H1 (cell line): ENCODE results near the gene SEMA7A. TPM values are rescaled to one million over a fixed set of nuclear protein-coding genes. Genes with fewer than 3 reads are reported as not detected.

ENCODE experiments used
- CTCF ChIA-PET: fragments of 300-600 bp; sonication (Branson Sonifier 250); formaldehyde crosslinking; loops from one replicate; lab custom pipeline; 2021; ENCODE audit not compliant: partially characterized antibody; lab: Charles Lee
- POLR2A ChIA-PET: fragments of 300-600 bp; sonication (Branson Sonifier 250); formaldehyde crosslinking; loops from one replicate; lab custom pipeline; 2021; ENCODE audit warnings: inconsistent platforms; ENCODE audit not compliant: partially characterized antibody; lab: Charles Lee
- DNase-seq, 2 experiments: peaks; one replicate each; pipeline versions ENCODE4 v3.0.0 to v3.0.0-alpha.2; 2010 to 2022; ENCODE audit warnings: low spot score in 2 of 2, low read depth in 1 of 2, mixed read lengths in 1 of 2
- FAIRE-seq: peaks from 2 replicates; lab custom pipeline; 2011; peaks lifted over from hg19 to GRCh38; lab: Jason Lieb, UNC
- H2AFZ ChIP-seq: 2 replicates; pipeline ENCODE4 v1.8.1; 2012; ENCODE audit warnings: low read length, inconsistent platforms
- H2AK5ac ChIP-seq: 2 replicates; pipeline ENCODE4 v1.6.1; 2013; ENCODE audit warnings: low read depth, low read length
- H2BK120ac ChIP-seq: replicated peaks from 2 replicates; pipeline ENCODE3; 2013; ENCODE audit warnings: low read depth, low read length, inconsistent platforms
- H2BK12ac ChIP-seq: 2 replicates; pipeline ENCODE4 v1.6.1; 2013; ENCODE audit warnings: low read depth, low read length
- H2BK15ac ChIP-seq: 2 replicates; pipeline ENCODE4 v1.6.1; 2013; ENCODE audit warnings: low read length
- H2BK20ac ChIP-seq: 2 replicates; pipeline ENCODE4 v1.6.1; 2013; ENCODE audit warnings: low read length
- H2BK5ac ChIP-seq: 2 replicates; pipeline ENCODE4 v1.6.1; 2013; ENCODE audit warnings: low read depth, low read length
- H3K14ac ChIP-seq: 2 replicates; pipeline ENCODE4 v1.6.1; 2013; ENCODE audit warnings: inconsistent platforms; ENCODE audit not compliant: insufficient read length
- H3K18ac ChIP-seq: 2 replicates; pipeline ENCODE4 v1.6.1; 2013; ENCODE audit warnings: low read length; ENCODE audit errors: extremely low read depth
- H3K23ac ChIP-seq: 2 replicates; pipeline ENCODE4 v1.6.1; 2013; ENCODE audit warnings: inconsistent platforms; ENCODE audit not compliant: insufficient read length
- H3K23me2 ChIP-seq: 2 replicates; pipeline ENCODE4 v1.6.1; 2013; ENCODE audit warnings: low read depth, low read length
- H3K27ac ChIP-seq: 2 replicates; pipeline ENCODE4 v1.6.1; 2011; ENCODE audit warnings: low read depth, low read length, inconsistent platforms
- H3K27me3 ChIP-seq, 4 experiments: replicated peaks in 1 of 4; 1 replicate in 1 of 4; 2 replicates in 3 of 4; pipeline versions ENCODE4 v1.6.1 to v1.8.1; 2011 to 2013; ENCODE audit warnings: low read length in 3 of 4, mild to moderate bottlenecking in 3 of 4, inconsistent platforms in 2 of 4, mixed read lengths in 2 of 4, moderate library complexity in 1 of 4; ENCODE audit not compliant: control insufficient read depth in 3 of 4, insufficient read depth in 3 of 4; ENCODE audit errors: extremely low read depth in 1 of 4
- H3K36me3 ChIP-seq, 4 experiments: 2 replicates each; pipeline versions ENCODE4 v1.6.1 to v1.8.1; 2011 to 2013; ENCODE audit warnings: mild to moderate bottlenecking in 4 of 4, low read length in 3 of 4, moderate library complexity in 2 of 4, control low read depth in 1 of 4, inconsistent platforms in 1 of 4; ENCODE audit not compliant: insufficient read depth in 4 of 4, control insufficient read depth in 2 of 4
- H3K4ac ChIP-seq: replicated peaks from 2 replicates; pipeline ENCODE3; 2013; ENCODE audit warnings: low read length, low read depth, mixed read lengths, inconsistent platforms; ENCODE audit not compliant: insufficient read length
- H3K4me1 ChIP-seq, 4 experiments: replicated peaks in 1 of 4; 1 replicate in 1 of 4; 2 replicates in 3 of 4; pipeline versions ENCODE4 v1.6.1 to v1.8.1; 2011 to 2013; ENCODE audit warnings: low read length in 3 of 4, inconsistent platforms in 2 of 4, mixed read lengths in 1 of 4; ENCODE audit not compliant: insufficient read depth in 4 of 4, control insufficient read depth in 3 of 4
- H3K4me2 ChIP-seq, 2 experiments: 2 replicates each; pipeline versions ENCODE4 v1.6.1 to v1.8.1; 2011 to 2013; ENCODE audit warnings: low read depth in 2 of 2, low read length in 2 of 2, control low read depth in 1 of 2, inconsistent platforms in 1 of 2, mild to moderate bottlenecking in 1 of 2; ENCODE audit not compliant: insufficient read depth in 1 of 2
- H3K4me3 ChIP-seq, 4 experiments: fragments of 200-600, 300-600 bp in 1 of 4; sonication (generic), shearing (Covaris generic), sonication (Bioruptor Twin) in 1 of 4; 2 replicates each; pipeline versions ENCODE4 v1.5.1 to v1.8.1; 2011 to 2016; ENCODE audit warnings: low read length in 4 of 4, low read depth in 3 of 4, control low read depth in 2 of 4, inconsistent platforms in 2 of 4, mild to moderate bottlenecking in 2 of 4, mixed read lengths in 1 of 4, moderate library complexity in 1 of 4; ENCODE audit not compliant: insufficient read depth in 2 of 4; ENCODE audit errors: extremely low read depth in 1 of 4
- H3K56ac ChIP-seq: replicated peaks from 2 replicates; pipeline ENCODE3; 2013; ENCODE audit warnings: low read depth, mild to moderate bottlenecking, mixed read lengths, low read length, inconsistent platforms; ENCODE audit not compliant: insufficient read length
- H3K79me1 ChIP-seq: 2 replicates; pipeline ENCODE4 v1.6.1; 2013; ENCODE audit warnings: low read depth, low read length, control low read depth
- H3K79me2 ChIP-seq, 2 experiments: 2 replicates each; pipeline versions ENCODE4 v1.6.1 to v1.8.1; 2012 to 2013; ENCODE audit warnings: low read length in 2 of 2, mild to moderate bottlenecking in 2 of 2, inconsistent platforms in 1 of 2; ENCODE audit not compliant: insufficient read depth in 2 of 2, control insufficient read depth in 1 of 2
- H3K9ac ChIP-seq, 4 experiments: replicated peaks in 1 of 4; 1 replicate in 1 of 4; 2 replicates in 3 of 4; pipeline versions ENCODE4 v1.6.1 to v1.8.1; 2011 to 2013; ENCODE audit warnings: low read depth in 3 of 4, low read length in 3 of 4, control low read depth in 2 of 4, mild to moderate bottlenecking in 2 of 4, moderate library complexity in 2 of 4, inconsistent platforms in 1 of 4; ENCODE audit errors: extremely low read depth in 1 of 4
- H3K9me3 ChIP-seq, 2 experiments: 2 replicates each; pipeline versions ENCODE4 v1.6.1 to v1.8.1; 2012 to 2013; ENCODE audit warnings: mild to moderate bottlenecking in 2 of 2, moderate library complexity in 2 of 2, control low read depth in 1 of 2, inconsistent platforms in 1 of 2, low read depth in 1 of 2, low read length in 1 of 2, mixed read lengths in 1 of 2; ENCODE audit not compliant: insufficient read depth in 2 of 2
- H4K20me1 ChIP-seq, 2 experiments: replicated peaks in 1 of 2; 2 replicates each; pipeline versions ENCODE3 to v1.8.1; 2011 to 2013; ENCODE audit warnings: inconsistent platforms in 2 of 2, low read length in 2 of 2, mild to moderate bottlenecking in 1 of 2; ENCODE audit not compliant: insufficient read depth in 2 of 2, control insufficient read depth in 1 of 2
- H4K5ac ChIP-seq: 2 replicates; pipeline ENCODE4 v1.6.1; 2013; ENCODE audit warnings: low read length, low read depth, mixed read lengths, inconsistent platforms; ENCODE audit not compliant: insufficient read length
- H4K8ac ChIP-seq: 2 replicates; pipeline ENCODE4 v1.8.0; 2013; ENCODE audit warnings: mild to moderate bottlenecking, moderate library complexity, low read length, inconsistent platforms; ENCODE audit not compliant: insufficient read depth; ENCODE audit errors: extremely low read depth
- H4K91ac ChIP-seq: replicated peaks from 2 replicates; pipeline ENCODE3; 2013; ENCODE audit warnings: low read length, mixed read lengths, inconsistent platforms; ENCODE audit not compliant: insufficient read length
- BCL11A ChIP-seq, 2 experiments: IDR thresholded peaks; one replicate each; pipeline ENCODE4 v1.6.1; 2011; ENCODE audit warnings: low read depth in 2 of 2, low read length in 2 of 2, mild to moderate bottlenecking in 2 of 2
- CBX5 ChIP-seq: fragments of 300-800, 300-1000 bp; sonication (generic); IDR thresholded peaks from 2 replicates; pipeline ENCODE4 v1.7.1; 2016; ENCODE audit warnings: antibody characterized with exemption, low read length, low read depth
- CTBP2 ChIP-seq: IDR thresholded peaks from 2 replicates; pipeline ENCODE4 v1.7.0; 2011; ENCODE audit warnings: borderline replicate concordance, mild to moderate bottlenecking, moderate library complexity, mixed read lengths, low read length; ENCODE audit not compliant: insufficient read depth, insufficient read length
- E2F6 ChIP-seq: IDR thresholded peaks from 2 replicates; pipeline ENCODE4 v1.6.1; 2012; ENCODE audit warnings: inconsistent platforms
- EP300 ChIP-seq, 2 experiments: IDR thresholded peaks; 1 replicate in 1 of 2; 2 replicates in 1 of 2; pipeline ENCODE4 v1.6.1; 2011 to 2012; ENCODE audit warnings: low read depth in 2 of 2, low read length in 2 of 2, mild to moderate bottlenecking in 2 of 2, borderline replicate concordance in 1 of 2, inconsistent platforms in 1 of 2, moderate library complexity in 1 of 2
- FOSL1 ChIP-seq: IDR thresholded peaks from 2 replicates; pipeline ENCODE4 v1.6.1; 2011; ENCODE audit warnings: mild to moderate bottlenecking, low read depth, low read length, moderate library complexity; ENCODE audit not compliant: insufficient read depth
- SAP30 ChIP-seq: fragments of 300-600 bp; sonication (generic); IDR thresholded peaks from 2 replicates; pipeline ENCODE4 v1.7.1; 2012; ENCODE audit warnings: low read length, moderate library complexity, mild to moderate bottlenecking, inconsistent platforms; ENCODE audit not compliant: insufficient read depth, insufficient replicate concordance
- TBP ChIP-seq: IDR thresholded peaks from 2 replicates; pipeline ENCODE4 v1.6.1; 2011; ENCODE audit warnings: low read depth, low read length, improper control_type of control experiment
- WGBS, 2 experiments: shearing (Covaris generic) in 1 of 2; methylation state at CpG; one replicate each; pipeline versions ENCODE4 v1.1.6 to v1.1.7; 2013 to 2015; ENCODE audit warnings: low lambda C conversion rate in 2 of 2, mixed read lengths in 2 of 2, inconsistent platforms in 1 of 2, low coverage in 1 of 2, missing lambda C conversion rate in 1 of 2; ENCODE audit not compliant: insufficient replicate concordance in 2 of 2, insufficient coverage in 1 of 2, insufficient read length in 1 of 2; ENCODE audit errors: extremely low coverage in 1 of 2, missing lambda C conversion rate in 1 of 2; 5-methylcytosine and 5-hydroxymethylcytosine counted together
- polyA plus RNA-seq, 7 experiments: library from polyadenylated mRNA; depleted of rRNA in 3 of 7; stranded (reverse) in 5 of 7; unstranded in 2 of 7; fragments of >200 nt in 5 of 7; fragments of 200-250 nt in 2 of 7; gene quantifications; 1 replicate in 5 of 7; 2 replicates in 1 of 7; 4 replicates in 1 of 7; pipeline versions ENCODE4 v1.2.1 to v1.2.3, GENCODE V29; 2011 to 2013; ENCODE audit warnings: missing spikeins in 2 of 7, mixed read lengths in 2 of 7
- total RNA-seq: library from RNA; stranded (reverse); fragmentation: NEBNext Ultra II Directional; extraction: Animal tissue kit (Norgen Biotek cat#: 25700); gene quantifications from 2 replicates; pipeline ENCODE4 v1.2.1, GENCODE V29; 2021
- TF ChIP-seq, protein P1 (sequence below): IDR thresholded peaks from 2 replicates; pipeline ENCODE4 v1.6.1; 2012; ENCODE audit warnings: low read length, inconsistent platforms
- TF ChIP-seq, protein P2 (sequence below): IDR thresholded peaks from 2 replicates; pipeline ENCODE4 v1.6.1; 2012; ENCODE audit warnings: inconsistent platforms

The SEMA7A gene
- total and polyA plus RNA-seq, 2 of the 8 experiments (the other 6 are each of a cell fraction or from before 2014, with no cell fraction given): 10.7 to 15.0 TPM

- H3K79me1 ChIP-seq: peaks cover 3% of the 10 kb centered on the region
- H3K23me2 ChIP-seq: peaks cover 16% of the 10 kb centered on the region; the same call in 1 of the 2 replicates
- no peak for FAIRE-seq
- peaks cover 10 to 20% of the 10 kb centered on the region in 2 experiments for H4K20me1 ChIP-seq
- H3K79me2 ChIP-seq: peaks cover 0 to 22% of the 10 kb centered on the region in 2 experiments; a peak in 2 of 4 replicates
- peaks cover 0 to 14% (median 10%) of the 10 kb centered on the region in 4 experiments; a peak in 5 of 7 replicates for H3K27me3 ChIP-seq
- H2BK5ac ChIP-seq: no peak overlapping the region
- peaks cover 0 to 12% (median 7%) of the 10 kb centered on the region in 4 experiments; a peak in 6 of 7 replicates for H3K4me1 ChIP-seq
- H3K4ac ChIP-seq: no peak overlapping the region
- H3K4me2 ChIP-seq: no peak overlapping the region; a peak in 1 of 4 replicates
- H2BK20ac ChIP-seq: no peak overlapping the region
- no peak overlapping the region for H3K9ac ChIP-seq
- no peak overlapping the region for H3K56ac ChIP-seq
- H2BK12ac ChIP-seq: no peak overlapping the region
- H3K27ac ChIP-seq: no peak overlapping the region
- H2BK15ac ChIP-seq: no peak overlapping the region
- H4K8ac ChIP-seq: no peak overlapping the region
- no peak for DNase-seq
- no peaks in the 10 kb centered on the region for H3K9me3 ChIP-seq
- CTCF ChIA-PET: interaction anchor here (0.8 to 41.3 kb wide), 10 partner anchors 8 to 68 kb away, joined by 3 to 1311 read pairs (median 5); partner anchors contain the start of genes CYP11A1 and UBL7
- no peak overlapping the region for H2AK5ac ChIP-seq
- no peak overlapping the region for H3K18ac ChIP-seq
- no peak overlapping the region for H3K4me3 ChIP-seq
- no peaks in the 10 kb centered on the region for H3K36me3 ChIP-seq
- H2AFZ ChIP-seq: no peak overlapping the region
- no peak overlapping the region for H4K5ac ChIP-seq
- H3K23ac ChIP-seq: no peak overlapping the region
- WGBS, 2 experiments: 80% methylated on average over 8 of the region's 8 CpGs; no CpG with 5 or more reads in 1 of the 2 experiments
- no peak overlapping the region for H2BK120ac ChIP-seq
- POLR2A ChIA-PET: interaction anchor here (0.9 to 1.7 kb wide), 6 partner anchors 9 to 183 kb away, joined by 3 to 8 read pairs (median 4); no protein-coding TSS in a partner anchor
- H4K91ac ChIP-seq: no peak overlapping the region
- no peak overlapping the region for H3K14ac ChIP-seq
- TF ChIP-seq TBP (no peak), FOSL1 (no peak), CBX5 (no peak), CTBP2 (no peak), BCL11A (IDR thresholded peaks at IDR 0.05; ENCODE audit: low read depth in 2 of 2, low read length in 2 of 2) (no peak), E2F6 (no peak), SAP30 (no peak), EP300 (IDR thresholded peaks at IDR 0.05; ENCODE audit: borderline replicate concordance in 1 of 2, low read depth in 2 of 2, low read length in 2 of 2) (no peak)
- TF ChIP-seq, protein P1, sequence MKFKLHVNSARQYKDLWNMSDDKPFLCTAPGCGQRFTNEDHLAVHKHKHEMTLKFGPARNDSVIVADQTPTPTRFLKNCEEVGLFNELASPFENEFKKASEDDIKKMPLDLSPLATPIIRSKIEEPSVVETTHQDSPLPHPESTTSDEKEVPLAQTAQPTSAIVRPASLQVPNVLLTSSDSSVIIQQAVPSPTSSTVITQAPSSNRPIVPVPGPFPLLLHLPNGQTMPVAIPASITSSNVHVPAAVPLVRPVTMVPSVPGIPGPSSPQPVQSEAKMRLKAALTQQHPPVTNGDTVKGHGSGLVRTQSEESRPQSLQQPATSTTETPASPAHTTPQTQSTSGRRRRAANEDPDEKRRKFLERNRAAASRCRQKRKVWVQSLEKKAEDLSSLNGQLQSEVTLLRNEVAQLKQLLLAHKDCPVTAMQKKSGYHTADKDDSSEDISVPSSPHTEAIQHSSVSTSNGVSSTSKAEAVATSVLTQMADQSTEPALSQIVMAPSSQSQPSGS: no peak
- TF ChIP-seq, protein P2, sequence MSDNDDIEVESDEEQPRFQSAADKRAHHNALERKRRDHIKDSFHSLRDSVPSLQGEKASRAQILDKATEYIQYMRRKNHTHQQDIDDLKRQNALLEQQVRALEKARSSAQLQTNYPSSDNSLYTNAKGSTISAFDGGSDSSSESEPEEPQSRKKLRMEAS: no peak
These were observed 2.1 kb downstream of the SEMA7A start for GRCh38 chr15:74431645-74432044.
